GM12878 (cell line): ENCODE data around the gene CACTIN. TPM values are rescaled to one million over a fixed set of nuclear protein-coding genes. Genes with fewer than 3 reads are reported as not detected.

Source experiments
- CHD2 ChIP-seq: IDR thresholded peaks from 2 replicates; pipeline ENCODE4 v1.6.1; 2011; ENCODE audit warnings: low read depth, low read length, improper control_type of control experiment, borderline replicate concordance
- EGR1 ChIP-seq, 2 experiments: IDR thresholded peaks; 1 replicate in 1 of 2; 2 replicates in 1 of 2; pipeline ENCODE4 v1.6.1; 2011 to 2012; ENCODE audit warnings: low read depth in 2 of 2, low read length in 2 of 2, borderline replicate concordance in 1 of 2, mild to moderate bottlenecking in 1 of 2, moderate library complexity in 1 of 2
- ETV6 ChIP-seq, 2 experiments: fragments of 450-650 bp in 1 of 2; IDR thresholded peaks in 1 of 2; conservative IDR thresholded peaks in 1 of 2; 2 replicates each; pipeline ENCODE4 v1.6.1; 2014; ENCODE audit warnings: antibody characterized with exemption in 1 of 2, borderline replicate concordance in 1 of 2, low read depth in 1 of 2, mild to moderate bottlenecking in 1 of 2, moderate library complexity in 1 of 2
- HCFC1 ChIP-seq: fragments of 150-350 bp; IDR thresholded peaks from 2 replicates; pipeline ENCODE4 v1.6.1; 2014; ENCODE audit warnings: low read length
- KLF5 ChIP-seq: fragments of 450-650 bp; IDR thresholded peaks from 2 replicates; pipeline ENCODE4 v1.6.1; 2014; ENCODE audit warnings: mild to moderate bottlenecking; ENCODE audit not compliant: partially characterized antibody
- LARP7 ChIP-seq: fragments of 450-650 bp; IDR thresholded peaks from 2 replicates; pipeline ENCODE4 v1.6.1; 2017; ENCODE audit warnings: mild to moderate bottlenecking
- NBN ChIP-seq: fragments of 450-650 bp; IDR thresholded peaks from 2 replicates; pipeline ENCODE4 v1.6.1; 2016
- REST ChIP-seq: IDR thresholded peaks from 2 replicates; pipeline ENCODE4 v1.6.1; 2012; ENCODE audit warnings: mild to moderate bottlenecking, low read depth, low read length
- SPI1 ChIP-seq: IDR thresholded peaks from 2 replicates; pipeline ENCODE4 v1.6.1; 2011; ENCODE audit warnings: low read depth, mild to moderate bottlenecking, low read length, moderate library complexity, borderline replicate concordance; ENCODE audit not compliant: insufficient read depth
- TARDBP ChIP-seq: IDR thresholded peaks from 2 replicates; pipeline ENCODE4 v1.6.1; 2016; ENCODE audit warnings: borderline replicate concordance
- ZSCAN29 ChIP-seq: fragments of 450-650 bp; IDR thresholded peaks from 2 replicates; pipeline ENCODE4 v1.6.1; 2017; ENCODE audit warnings: mild to moderate bottlenecking, moderate library complexity
- ZZZ3 ChIP-seq: IDR thresholded peaks from 2 replicates; pipeline ENCODE4 v1.6.1; 2011; ENCODE audit warnings: low read depth; ENCODE audit not compliant: control insufficient read depth, insufficient read length
- polyA plus RNA-seq, 11 experiments: library from polyadenylated mRNA; depleted of rRNA in 4 of 11; unstranded in 6 of 11; stranded (reverse) in 5 of 11; fragments of >200 nt; fragmentation: Nextera tagmentation in 4 of 11; fragmentation: Illumina TruSeq in 1 of 11; extraction: Ambion mirVana in 4 of 11; extraction: Trizol in 1 of 11; gene quantifications; 1 replicate in 1 of 11; 2 replicates in 10 of 11; pipeline versions ENCODE4 v1.2.1 to v1.2.3, GENCODE V29; 2011 to 2016; ENCODE audit warnings: inconsistent platforms in 2 of 11, missing spikeins in 2 of 11, low read depth in 1 of 11
- total RNA-seq, 4 experiments: library from RNA; depleted of rRNA in 3 of 4; stranded (reverse); fragments of >200 nt in 3 of 4; fragmentation: Illumina TruSeq in 1 of 4; extraction: Trizol in 1 of 4; gene quantifications; 2 replicates each; pipeline versions ENCODE4 v1.2.1 to v1.2.3, GENCODE V29; 2013 to 2021
- TF ChIP-seq, protein P1 (sequence below): IDR thresholded peaks from 2 replicates; pipeline ENCODE4 v1.6.1; 2012; ENCODE audit warnings: low read depth, low read length, improper control_type of control experiment
- TF ChIP-seq, protein P2 (sequence below): fragments of 450-650 bp; IDR thresholded peaks from 2 replicates; pipeline ENCODE4 v1.6.1; 2017; ENCODE audit warnings: low read depth, mild to moderate bottlenecking, moderate library complexity
- TF ChIP-seq, protein P3 (sequence below): IDR thresholded peaks from 2 replicates; pipeline ENCODE4 v1.6.1; 2012; ENCODE audit warnings: low read depth, low read length, improper control_type of control experiment
- TF ChIP-seq, protein P4 (sequence below): fragments of 450-650 bp; formaldehyde crosslinking; IDR thresholded peaks from 2 replicates; pipeline ENCODE4 v1.4.0; 2022; ENCODE audit warnings: mild to moderate bottlenecking, moderate library complexity

CACTIN gene
- total and polyA plus RNA-seq, 10 of the 15 experiments (the other 5 are each of a cell fraction or from before 2014, with no cell fraction given), result 0.40 to 31.4 (median 12.5) TPM

GRCh38 chr19:3573858-3574637 is 52.5 kb downstream of the CACTIN start (continued):
- no peak for TF ChIP-seq KLF5
- TF ChIP-seq, protein P1, sequence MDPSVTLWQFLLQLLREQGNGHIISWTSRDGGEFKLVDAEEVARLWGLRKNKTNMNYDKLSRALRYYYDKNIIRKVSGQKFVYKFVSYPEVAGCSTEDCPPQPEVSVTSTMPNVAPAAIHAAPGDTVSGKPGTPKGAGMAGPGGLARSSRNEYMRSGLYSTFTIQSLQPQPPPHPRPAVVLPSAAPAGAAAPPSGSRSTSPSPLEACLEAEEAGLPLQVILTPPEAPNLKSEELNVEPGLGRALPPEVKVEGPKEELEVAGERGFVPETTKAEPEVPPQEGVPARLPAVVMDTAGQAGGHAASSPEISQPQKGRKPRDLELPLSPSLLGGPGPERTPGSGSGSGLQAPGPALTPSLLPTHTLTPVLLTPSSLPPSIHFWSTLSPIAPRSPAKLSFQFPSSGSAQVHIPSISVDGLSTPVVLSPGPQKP, result no peak
- no peak for TF ChIP-seq NBN
- no peak for TF ChIP-seq SPI1
- TF ChIP-seq, protein P2, sequence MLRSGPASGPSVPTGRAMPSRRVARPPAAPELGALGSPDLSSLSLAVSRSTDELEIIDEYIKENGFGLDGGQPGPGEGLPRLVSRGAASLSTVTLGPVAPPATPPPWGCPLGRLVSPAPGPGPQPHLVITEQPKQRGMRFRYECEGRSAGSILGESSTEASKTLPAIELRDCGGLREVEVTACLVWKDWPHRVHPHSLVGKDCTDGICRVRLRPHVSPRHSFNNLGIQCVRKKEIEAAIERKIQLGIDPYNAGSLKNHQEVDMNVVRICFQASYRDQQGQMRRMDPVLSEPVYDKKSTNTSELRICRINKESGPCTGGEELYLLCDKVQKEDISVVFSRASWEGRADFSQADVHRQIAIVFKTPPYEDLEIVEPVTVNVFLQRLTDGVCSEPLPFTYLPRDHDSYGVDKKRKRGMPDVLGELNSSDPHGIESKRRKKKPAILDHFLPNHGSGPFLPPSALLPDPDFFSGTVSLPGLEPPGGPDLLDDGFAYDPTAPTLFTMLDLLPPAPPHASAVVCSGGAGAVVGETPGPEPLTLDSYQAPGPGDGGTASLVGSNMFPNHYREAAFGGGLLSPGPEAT, result no peak
- TF ChIP-seq TARDBP, result no peak
- TF ChIP-seq EGR1 (IDR thresholded peaks at IDR 0.05; ENCODE audit: borderline replicate concordance in 1 of 2, low read depth in 2 of 2, low read length in 2 of 2), result no peak
- no peak for TF ChIP-seq ETV6 (conservative IDR thresholded peaks at IDR 0.05 in 1 of 2, IDR thresholded peaks at IDR 0.05 in 1 of 2; ENCODE audit: borderline replicate concordance in 1 of 2, low read depth in 1 of 2)
- no peak for TF ChIP-seq LARP7
- TF ChIP-seq REST, result no peak
- TF ChIP-seq, protein P3, sequence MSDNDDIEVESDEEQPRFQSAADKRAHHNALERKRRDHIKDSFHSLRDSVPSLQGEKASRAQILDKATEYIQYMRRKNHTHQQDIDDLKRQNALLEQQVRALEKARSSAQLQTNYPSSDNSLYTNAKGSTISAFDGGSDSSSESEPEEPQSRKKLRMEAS, result no peak
- TF ChIP-seq HCFC1, result no peak
- no peak for TF ChIP-seq ZSCAN29
- TF ChIP-seq ZZZ3, result no peak
- no peak for TF ChIP-seq CHD2
- TF ChIP-seq, protein P4, sequence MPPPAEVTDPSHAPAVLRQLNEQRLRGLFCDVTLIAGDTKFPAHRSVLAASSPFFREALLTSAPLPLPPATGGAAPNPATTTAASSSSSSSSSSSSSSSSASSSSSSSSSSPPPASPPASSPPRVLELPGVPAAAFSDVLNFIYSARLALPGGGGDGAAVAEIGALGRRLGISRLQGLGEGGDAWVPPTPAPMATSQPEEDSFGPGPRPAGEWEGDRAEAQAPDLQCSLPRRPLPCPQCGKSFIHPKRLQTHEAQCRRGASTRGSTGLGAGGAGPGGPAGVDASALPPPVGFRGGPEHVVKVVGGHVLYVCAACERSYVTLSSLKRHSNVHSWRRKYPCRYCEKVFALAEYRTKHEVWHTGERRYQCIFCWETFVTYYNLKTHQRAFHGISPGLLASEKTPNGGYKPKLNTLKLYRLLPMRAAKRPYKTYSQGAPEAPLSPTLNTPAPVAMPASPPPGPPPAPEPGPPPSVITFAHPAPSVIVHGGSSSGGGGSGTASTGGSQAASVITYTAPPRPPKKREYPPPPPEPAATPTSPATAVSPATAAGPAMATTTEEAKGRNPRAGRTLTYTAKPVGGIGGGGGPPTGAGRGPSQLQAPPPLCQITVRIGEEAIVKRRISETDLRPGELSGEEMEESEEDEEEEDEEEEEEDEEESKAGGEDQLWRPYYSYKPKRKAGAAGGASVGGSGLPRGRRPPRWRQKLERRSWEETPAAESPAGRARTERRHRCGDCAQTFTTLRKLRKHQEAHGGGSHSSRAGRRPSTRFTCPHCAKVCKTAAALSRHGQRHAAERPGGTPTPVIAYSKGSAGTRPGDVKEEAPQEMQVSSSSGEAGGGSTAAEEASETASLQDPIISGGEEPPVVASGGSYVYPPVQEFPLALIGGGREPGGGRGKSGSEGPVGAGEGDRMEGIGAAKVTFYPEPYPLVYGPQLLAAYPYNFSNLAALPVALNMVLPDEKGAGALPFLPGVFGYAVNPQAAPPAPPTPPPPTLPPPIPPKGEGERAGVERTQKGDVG (CRISPR knock-in tag), result no peak
